Parathyroid adenoma (tissue), 2 donors: Measurements from ENCODE around the gene LACRT.
"Not testable (repeated sequence)": the region's sequence is repeated elsewhere in the genome, so short reads cannot be mapped to it uniquely, and the experiment has no call there.

ENCODE experiments used
- H2AFZ ChIP-seq: fragments of 300-600 bp; sonication (generic); one replicate; pipeline ENCODE4 v1.7.0; 2017; ENCODE audit warnings: antibody characterized with exemption, mild to moderate bottlenecking
- H3K27ac ChIP-seq: fragments of 300-600 bp; sonication (generic); one replicate; pipeline ENCODE4 v1.7.0; 2017
- H3K27me3 ChIP-seq: fragments of 300-600 bp; sonication (generic); one replicate; pipeline ENCODE4 v1.7.0; 2017; ENCODE audit warnings: low read length; ENCODE audit not compliant: control insufficient read depth, insufficient read depth
- H3K36me3 ChIP-seq: fragments of 300-600 bp; sonication (generic); one replicate; pipeline ENCODE4 v1.7.0; 2017; ENCODE audit warnings: low read length; ENCODE audit not compliant: control insufficient read depth, insufficient read depth
- H3K4me1 ChIP-seq: fragments of 300-600 bp; sonication (generic); one replicate; pipeline ENCODE4 v1.7.0; 2017; ENCODE audit warnings: control low read depth
- H3K4me2 ChIP-seq: fragments of 300-600 bp; sonication (generic); one replicate; pipeline ENCODE4 v1.7.0; 2017; ENCODE audit warnings: low read length
- H3K4me3 ChIP-seq: fragments of 300-600 bp; sonication (generic); one replicate; pipeline ENCODE4 v1.7.0; 2017; ENCODE audit warnings: low read depth, low read length
- H3K79me2 ChIP-seq: fragments of 300-600 bp; sonication (generic); one replicate; pipeline ENCODE4 v1.7.0; 2017; ENCODE audit warnings: control low read depth
- H3K9ac ChIP-seq: fragments of 300-600 bp; sonication (generic); one replicate; pipeline ENCODE4 v1.7.0; 2017; ENCODE audit warnings: mild to moderate bottlenecking
- H3K9me3 ChIP-seq: fragments of 300-600 bp; sonication (generic); one replicate; pipeline ENCODE4 v1.7.0; 2017; ENCODE audit warnings: low read length; ENCODE audit not compliant: control insufficient read depth
- CTCF ChIP-seq: fragments of 300-600 bp; sonication (generic); IDR thresholded peaks from one replicate; pipeline ENCODE4 v1.7.0; 2017; ENCODE audit warnings: antibody characterized with exemption, mild to moderate bottlenecking
- donor health status: primary hyperparathyroidism.

Gene LACRT

GRCh38 chr12:54648265-54648664 lies 13.6 kb upstream of the LACRT start, which contains the start of gene DCD:
Gene DCD (minus strand): TSS chr12:54648365. CDS start chr12:54648303, 62 bp downstream.
- Histone ChIP-seq H3K9ac (no peak within 1 kb of the TSS), H3K4me2 (no peak within 1 kb of the TSS), H3K27ac (no peak within 1 kb of the TSS), H3K27me3 (no peaks in the 10 kb centered on the region), H3K4me3 (no peak within 1 kb of the TSS), H3K79me2 (no peaks in the 10 kb centered on the region), H2AFZ (no peak within 1 kb of the TSS), H3K9me3 (no peaks in the 10 kb centered on the region), H3K36me3 (no peaks in the 10 kb centered on the region), H3K4me1 (no peaks in the 10 kb centered on the region)
- TF ChIP-seq CTCF: no peak

GRCh38 chr12:54641554-54641953 lies 6.9 kb upstream of the LACRT start:
- no peak for TF ChIP-seq CTCF
- no peak overlapping the region for H2AFZ ChIP-seq
- H3K9ac ChIP-seq: no peak overlapping the region
- no peak overlapping the region for H3K4me3 ChIP-seq
- no peak overlapping the region for H3K27ac ChIP-seq
- H3K36me3 ChIP-seq: no peaks in the 10 kb centered on the region
- H3K4me1 ChIP-seq: no peaks in the 10 kb centered on the region
- no peak overlapping the region for H3K4me2 ChIP-seq
- H3K79me2 ChIP-seq: no peaks in the 10 kb centered on the region
- H3K9me3 ChIP-seq: no peaks in the 10 kb centered on the region
- H3K27me3 ChIP-seq: no peaks in the 10 kb centered on the region

- H3K36me3 ChIP-seq: no peaks in the 10 kb centered on the region
- no peaks in the 10 kb centered on the region for H3K9me3 ChIP-seq
- no peak overlapping the region for H2AFZ ChIP-seq
- H3K27me3 ChIP-seq: no peaks in the 10 kb centered on the region
- no peak overlapping the region for H3K27ac ChIP-seq
- H3K4me1 ChIP-seq: no peaks in the 10 kb centered on the region
- H3K79me2 ChIP-seq: no peaks in the 10 kb centered on the region
- H3K9ac ChIP-seq: no peak overlapping the region
- H3K4me2 ChIP-seq: no peak overlapping the region
- no peak for TF ChIP-seq CTCF
- H3K4me3 ChIP-seq: no peak overlapping the region
Measured at GRCh38 chr12:54641089-54641488, 6.4 kb upstream of the LACRT start.

GRCh38 chr12:54639112-54639511 lies 4.4 kb upstream of the LACRT start:
- H3K9ac ChIP-seq, H3K4me3 ChIP-seq, H3K79me2 ChIP-seq, H3K4me2 ChIP-seq, H3K27me3 ChIP-seq, H3K27ac ChIP-seq, H3K9me3 ChIP-seq, H3K4me1 ChIP-seq, H3K36me3 ChIP-seq, H2AFZ ChIP-seq: not testable (repeated sequence)

- H3K27ac ChIP-seq: no peak overlapping the region
- peaks cover 3% of the 10 kb centered on the region for H3K4me1 ChIP-seq
- H3K4me2 ChIP-seq: no peak overlapping the region
- no peak overlapping the region for H3K9ac ChIP-seq
- H3K27me3 ChIP-seq: no peaks in the 10 kb centered on the region
- no peak overlapping the region for H3K4me3 ChIP-seq
- H3K79me2 ChIP-seq: no peaks in the 10 kb centered on the region
- peak overlapping the region; percentile 35 for H2AFZ ChIP-seq
- no peaks in the 10 kb centered on the region for H3K9me3 ChIP-seq
- no peaks in the 10 kb centered on the region for H3K36me3 ChIP-seq
- no peak for TF ChIP-seq CTCF
Measured at GRCh38 chr12:54631988-54632728, 2.5 kb downstream of the LACRT start.
